GM12878 (cell line): ENCODE data around the gene LRRC53. TPM values are rescaled to one million over a fixed set of nuclear protein-coding genes. Genes with fewer than 3 reads are reported as not detected.

ENCODE experiments used
- ATAC-seq: fragments of 200-7000 bp; cut with Tn5 transposase; 3 replicates; pipeline ENCODE4 v1.9.1; 2020; ENCODE audit warnings: mild to moderate bottlenecking, moderate library complexity
- BruUV-seq: library from RNA; stranded (reverse); fragments of 400-500 nt; replicated peaks from 2 replicates; lab custom pipeline; 2021; lab: Mats Ljungman, UMichigan
- CTCF ChIA-PET: fragments of 300-600 bp; sonication (Branson Sonifier 250); formaldehyde crosslinking; extraction: SDS; loops from one replicate; lab custom pipeline; 2021; ENCODE audit warnings: inconsistent platforms; lab: Yijun Ruan, JAX
- POLR2A ChIA-PET: fragments of 350-600 bp; formaldehyde crosslinking; extraction: SDS; loops from one replicate; lab custom pipeline; 2021; ENCODE audit warnings: inconsistent platforms; lab: Charles Lee
- RAD21 ChIA-PET: fragments of 300-600 bp; sonication (Branson Sonifier 250); formaldehyde crosslinking; loops from one replicate; lab custom pipeline; 2023; ENCODE audit warnings: antibody characterized with exemption; ENCODE audit not compliant: unreplicated experiment; lab: Charles Lee
- SMC1A ChIA-PET: fragments of 300-600 bp; sonication (Branson Sonifier 250); formaldehyde crosslinking; loops from one replicate; lab custom pipeline; 2023; ENCODE audit not compliant: unreplicated experiment, uncharacterized antibody; lab: Charles Lee
- DNase-seq: peaks from one replicate; pipeline ENCODE4 v3.0.0-alpha.2; 2011; ENCODE audit warnings: low read depth, low spot score
- FAIRE-seq: peaks from 3 replicates; lab custom pipeline; 2011; peaks lifted over from hg19 to GRCh38; lab: Jason Lieb, UNC
- H2AFZ ChIP-seq: 2 replicates; pipeline ENCODE4 v1.6.0; 2011; ENCODE audit warnings: low read depth, low read length, control low read depth; ENCODE audit not compliant: control insufficient read depth
- H3K27ac ChIP-seq: 2 replicates; pipeline ENCODE4 v1.5.1; 2011; ENCODE audit warnings: control low read depth; ENCODE audit not compliant: control insufficient read depth, insufficient read depth
- H3K27me3 ChIP-seq, 2 experiments: replicated peaks in 1 of 2; 2 replicates each; pipeline versions ENCODE4 v1.6.0 to v1.6.1; 2011; ENCODE audit warnings: low read length in 1 of 2; ENCODE audit not compliant: control insufficient read depth in 2 of 2, insufficient read depth in 2 of 2
- H3K36me3 ChIP-seq, 2 experiments: 2 replicates each; pipeline ENCODE4 v1.5.1; 2011; ENCODE audit warnings: low read length in 1 of 2; ENCODE audit not compliant: control insufficient read depth in 2 of 2, insufficient read depth in 2 of 2
- H3K4me1 ChIP-seq: 2 replicates; pipeline ENCODE4 v1.6.1; 2011; ENCODE audit warnings: mild to moderate bottlenecking, low read length, moderate library complexity, mixed read lengths; ENCODE audit not compliant: control insufficient read depth, insufficient read depth
- H3K4me2 ChIP-seq: 2 replicates; pipeline ENCODE4 v1.6.0; 2011; ENCODE audit warnings: control low read depth; ENCODE audit not compliant: control insufficient read depth, insufficient read depth
- H3K4me3 ChIP-seq: fragments of 200-600 bp; sonication (generic); 2 replicates; pipeline ENCODE4 v1.5.1; 2016
- H3K79me2 ChIP-seq: 2 replicates; pipeline ENCODE4 v1.6.0; 2011; ENCODE audit warnings: low read length; ENCODE audit not compliant: control insufficient read depth, insufficient read depth
- H3K9ac ChIP-seq: 2 replicates; pipeline ENCODE4 v1.8.0; 2011; ENCODE audit warnings: low read length, control low read depth, mixed read lengths; ENCODE audit not compliant: control insufficient read depth, insufficient read depth
- H3K9me3 ChIP-seq: replicated peaks from 3 replicates; pipeline ENCODE4 v1.5.1; 2011; ENCODE audit warnings: mild to moderate bottlenecking, low read length; ENCODE audit not compliant: control insufficient read depth, insufficient read depth
- H4K20me1 ChIP-seq: 2 replicates; pipeline ENCODE4 v1.6.0; 2011; ENCODE audit not compliant: control insufficient read depth, insufficient read depth
- BRCA1 ChIP-seq: IDR thresholded peaks from 2 replicates; pipeline ENCODE4 v1.6.1; 2011; ENCODE audit warnings: low read depth, low read length, improper control_type of control experiment
- CBFB ChIP-seq: IDR thresholded peaks from 2 replicates; pipeline ENCODE4 v1.6.1; 2016; ENCODE audit warnings: antibody characterized with exemption, low read depth
- CBX5 ChIP-seq: sonication (generic); IDR thresholded peaks from 2 replicates; pipeline ENCODE4 v1.6.1; 2016; ENCODE audit warnings: low read depth, moderate library complexity, mild to moderate bottlenecking, inconsistent platforms
- FOXK2 ChIP-seq: fragments of 450-650 bp; IDR thresholded peaks from 2 replicates; pipeline ENCODE4 v1.6.1; 2017; ENCODE audit warnings: mild to moderate bottlenecking, moderate library complexity
- HDAC6 ChIP-seq: fragments of 200-600 bp; sonication (generic); IDR thresholded peaks from one replicate; pipeline ENCODE4 v1.8.0; 2017; ENCODE audit warnings: antibody characterized with exemption; ENCODE audit not compliant: unreplicated experiment
- JUNB ChIP-seq: IDR thresholded peaks from 2 replicates; pipeline ENCODE4 v1.6.1; 2016; ENCODE audit warnings: antibody characterized with exemption, mild to moderate bottlenecking
- MXI1 ChIP-seq: fragments of 150-350 bp; IDR thresholded peaks from 2 replicates; pipeline ENCODE4 v1.6.1; 2011; ENCODE audit warnings: low read depth, mild to moderate bottlenecking, inconsistent platforms, low read length, improper control_type of control experiment
- NFYB ChIP-seq: IDR thresholded peaks from 2 replicates; pipeline ENCODE4 v1.6.1; 2011; ENCODE audit warnings: low read depth, mild to moderate bottlenecking, low read length, improper control_type of control experiment, moderate library complexity; ENCODE audit not compliant: insufficient read depth
- RB1 ChIP-seq: fragments of 450-650 bp; formaldehyde crosslinking; IDR thresholded peaks from 2 replicates; pipeline ENCODE4 v1.6.1; 2017; ENCODE audit warnings: mild to moderate bottlenecking, borderline replicate concordance
- SMC3 ChIP-seq: IDR thresholded peaks from 2 replicates; pipeline ENCODE4 v1.6.1; 2011; ENCODE audit warnings: low read length, improper control_type of control experiment, borderline replicate concordance
- SP1 ChIP-seq: IDR thresholded peaks from one replicate; pipeline ENCODE4 v1.6.1; 2011; ENCODE audit warnings: low read depth, low read length
- TARDBP ChIP-seq: IDR thresholded peaks from 2 replicates; pipeline ENCODE4 v1.6.1; 2016; ENCODE audit warnings: borderline replicate concordance
- ZBED1 ChIP-seq: IDR thresholded peaks from 2 replicates; pipeline ENCODE4 v1.6.1; 2016; ENCODE audit warnings: borderline replicate concordance
- WGBS: methylation state at CpG from one replicate; pipeline ENCODE4 v1.1.6; 2016; ENCODE audit warnings: low lambda C conversion rate; ENCODE audit not compliant: insufficient replicate concordance, insufficient coverage; ENCODE audit errors: missing lambda C conversion rate; 5-methylcytosine and 5-hydroxymethylcytosine counted together
- in situ Hi-C: fragments of 300-500 bp; cut with MboI; formaldehyde crosslinking; loops from 9 replicates; pipeline ENCODE4 v1.14.3; 2018; ENCODE audit warnings: mixed read lengths
- intact Hi-C: fragments of 100-400 bp; cut with micrococcal nuclease; formaldehyde crosslinking; loops from one replicate; pipeline ENCODE4 v1.14.2; 2022; ENCODE audit not compliant: unreplicated experiment
- polyA plus RNA-seq, 11 experiments: library from polyadenylated mRNA; depleted of rRNA in 4 of 11; unstranded in 6 of 11; stranded (reverse) in 5 of 11; fragments of >200 nt; fragmentation: Nextera tagmentation in 4 of 11; fragmentation: Illumina TruSeq in 1 of 11; extraction: Ambion mirVana in 4 of 11; extraction: Trizol in 1 of 11; gene quantifications; 1 replicate in 1 of 11; 2 replicates in 10 of 11; pipeline versions ENCODE4 v1.2.1 to v1.2.3, GENCODE V29; 2011 to 2016; ENCODE audit warnings: inconsistent platforms in 2 of 11, missing spikeins in 2 of 11, low read depth in 1 of 11
- total RNA-seq, 4 experiments: library from RNA; depleted of rRNA in 3 of 4; stranded (reverse); fragments of >200 nt in 3 of 4; fragmentation: Illumina TruSeq in 1 of 4; extraction: Trizol in 1 of 4; gene quantifications; 2 replicates each; pipeline versions ENCODE4 v1.2.1 to v1.2.3, GENCODE V29; 2013 to 2021
- TF ChIP-seq, protein P1 (sequence below): IDR thresholded peaks from 2 replicates; pipeline ENCODE4 v1.6.1; 2012; ENCODE audit warnings: low read depth, low read length, improper control_type of control experiment
- TF ChIP-seq, protein P2 (sequence below): fragments of 450-650 bp; formaldehyde crosslinking; IDR thresholded peaks from 2 replicates; pipeline ENCODE4 v1.5.0; 2022; ENCODE audit warnings: mild to moderate bottlenecking, missing genetic modification characterization
- TF ChIP-seq, protein P3 (sequence below): fragments of 450-650 bp; conservative IDR thresholded peaks from 2 replicates; pipeline ENCODE4 v1.6.1; 2017; ENCODE audit warnings: mild to moderate bottlenecking, moderate library complexity
- TF ChIP-seq, protein P4 (sequence below): fragments of 450-650 bp; IDR thresholded peaks from 2 replicates; pipeline ENCODE4 v1.6.1; 2017; ENCODE audit warnings: antibody characterized with exemption, mild to moderate bottlenecking, moderate library complexity

LRRC53 gene
- total and polyA plus RNA-seq, 10 of the 15 experiments (the other 5 are each of a cell fraction or from before 2014, with no cell fraction given) = not detected

DNA sequence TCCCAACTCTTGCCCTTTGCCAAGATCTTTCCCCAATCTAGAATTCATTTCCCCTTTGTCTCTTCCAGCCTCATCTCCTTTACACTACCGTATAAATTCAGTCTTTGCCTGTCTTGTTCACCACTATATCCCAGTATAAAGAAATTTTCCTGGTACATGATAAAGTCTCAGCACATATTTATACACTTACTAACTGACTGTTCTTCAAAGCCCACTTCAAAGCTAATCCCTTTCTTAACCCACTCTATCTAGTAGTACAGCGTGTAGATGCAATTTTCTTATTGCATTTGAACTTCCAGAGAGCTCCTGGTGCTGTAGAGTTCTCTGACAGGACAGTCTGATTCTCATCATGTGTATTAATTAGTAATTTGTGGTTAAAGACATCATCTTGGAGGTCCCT, 78.1 kb downstream of the LRRC53 start:
- ChIA-PET SMC1A (interaction anchor here (1.1 kb wide), 1 partner anchor 33 kb away, joined by 3 read pairs; no protein-coding TSS in a partner anchor), RAD21 (no interaction called here), CTCF (no interaction called here), POLR2A (no interaction called here)
- ATAC-seq = no peak
- no peak overlapping the region for H3K4me3 ChIP-seq
- no peaks in the 10 kb centered on the region for H3K4me1 ChIP-seq
- H3K9ac ChIP-seq = no peak overlapping the region
- no peak for FAIRE-seq
- H3K9me3 ChIP-seq = no peaks in the 10 kb centered on the region
- no peak for DNase-seq
- H3K27ac ChIP-seq = no peak overlapping the region
- no peak overlapping the region for H3K4me2 ChIP-seq
- H2AFZ ChIP-seq = no peak overlapping the region
- 0% methylated on average over 2 of the region's 2 CpGs for WGBS
- no peaks in the 10 kb centered on the region for H3K27me3 ChIP-seq
- in situ Hi-C loops (no loop called here), intact Hi-C loops (no loop called here)
- H4K20me1 ChIP-seq = no peaks in the 10 kb centered on the region
- no TSS peak for BruUV-seq
- no peaks in the 10 kb centered on the region for H3K79me2 ChIP-seq
- TF ChIP-seq, protein P1, sequence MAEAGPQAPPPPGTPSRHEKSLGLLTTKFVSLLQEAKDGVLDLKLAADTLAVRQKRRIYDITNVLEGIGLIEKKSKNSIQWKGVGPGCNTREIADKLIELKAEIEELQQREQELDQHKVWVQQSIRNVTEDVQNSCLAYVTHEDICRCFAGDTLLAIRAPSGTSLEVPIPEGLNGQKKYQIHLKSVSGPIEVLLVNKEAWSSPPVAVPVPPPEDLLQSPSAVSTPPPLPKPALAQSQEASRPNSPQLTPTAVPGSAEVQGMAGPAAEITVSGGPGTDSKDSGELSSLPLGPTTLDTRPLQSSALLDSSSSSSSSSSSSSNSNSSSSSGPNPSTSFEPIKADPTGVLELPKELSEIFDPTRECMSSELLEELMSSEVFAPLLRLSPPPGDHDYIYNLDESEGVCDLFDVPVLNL = no peak
- no peak for TF ChIP-seq SP1
- TF ChIP-seq, protein P2, sequence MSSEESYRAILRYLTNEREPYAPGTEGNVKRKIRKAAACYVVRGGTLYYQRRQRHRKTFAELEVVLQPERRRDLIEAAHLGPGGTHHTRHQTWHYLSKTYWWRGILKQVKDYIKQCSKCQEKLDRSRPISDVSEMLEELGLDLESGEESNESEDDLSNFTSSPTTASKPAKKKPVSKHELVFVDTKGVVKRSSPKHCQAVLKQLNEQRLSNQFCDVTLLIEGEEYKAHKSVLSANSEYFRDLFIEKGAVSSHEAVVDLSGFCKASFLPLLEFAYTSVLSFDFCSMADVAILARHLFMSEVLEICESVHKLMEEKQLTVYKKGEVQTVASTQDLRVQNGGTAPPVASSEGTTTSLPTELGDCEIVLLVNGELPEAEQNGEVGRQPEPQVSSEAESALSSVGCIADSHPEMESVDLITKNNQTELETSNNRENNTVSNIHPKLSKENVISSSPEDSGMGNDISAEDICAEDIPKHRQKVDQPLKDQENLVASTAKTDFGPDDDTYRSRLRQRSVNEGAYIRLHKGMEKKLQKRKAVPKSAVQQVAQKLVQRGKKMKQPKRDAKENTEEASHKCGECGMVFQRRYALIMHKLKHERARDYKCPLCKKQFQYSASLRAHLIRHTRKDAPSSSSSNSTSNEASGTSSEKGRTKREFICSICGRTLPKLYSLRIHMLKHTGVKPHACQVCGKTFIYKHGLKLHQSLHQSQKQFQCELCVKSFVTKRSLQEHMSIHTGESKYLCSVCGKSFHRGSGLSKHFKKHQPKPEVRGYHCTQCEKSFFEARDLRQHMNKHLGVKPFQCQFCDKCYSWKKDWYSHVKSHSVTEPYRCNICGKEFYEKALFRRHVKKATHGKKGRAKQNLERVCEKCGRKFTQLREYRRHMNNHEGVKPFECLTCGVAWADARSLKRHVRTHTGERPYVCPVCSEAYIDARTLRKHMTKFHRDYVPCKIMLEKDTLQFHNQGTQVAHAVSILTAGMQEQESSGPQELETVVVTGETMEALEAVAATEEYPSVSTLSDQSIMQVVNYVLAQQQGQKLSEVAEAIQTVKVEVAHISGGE = no peak
- no peak for TF ChIP-seq FOXK2
- TF ChIP-seq CBX5 = no peak
- no peak for TF ChIP-seq HDAC6
- TF ChIP-seq RB1 = no peak
- no peak for TF ChIP-seq ZBED1
- TF ChIP-seq, protein P3, sequence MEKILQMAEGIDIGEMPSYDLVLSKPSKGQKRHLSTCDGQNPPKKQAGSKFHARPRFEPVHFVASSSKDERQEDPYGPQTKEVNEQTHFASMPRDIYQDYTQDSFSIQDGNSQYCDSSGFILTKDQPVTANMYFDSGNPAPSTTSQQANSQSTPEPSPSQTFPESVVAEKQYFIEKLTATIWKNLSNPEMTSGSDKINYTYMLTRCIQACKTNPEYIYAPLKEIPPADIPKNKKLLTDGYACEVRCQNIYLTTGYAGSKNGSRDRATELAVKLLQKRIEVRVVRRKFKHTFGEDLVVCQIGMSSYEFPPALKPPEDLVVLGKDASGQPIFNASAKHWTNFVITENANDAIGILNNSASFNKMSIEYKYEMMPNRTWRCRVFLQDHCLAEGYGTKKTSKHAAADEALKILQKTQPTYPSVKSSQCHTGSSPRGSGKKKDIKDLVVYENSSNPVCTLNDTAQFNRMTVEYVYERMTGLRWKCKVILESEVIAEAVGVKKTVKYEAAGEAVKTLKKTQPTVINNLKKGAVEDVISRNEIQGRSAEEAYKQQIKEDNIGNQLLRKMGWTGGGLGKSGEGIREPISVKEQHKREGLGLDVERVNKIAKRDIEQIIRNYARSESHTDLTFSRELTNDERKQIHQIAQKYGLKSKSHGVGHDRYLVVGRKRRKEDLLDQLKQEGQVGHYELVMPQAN = no peak
- TF ChIP-seq, protein P4, sequence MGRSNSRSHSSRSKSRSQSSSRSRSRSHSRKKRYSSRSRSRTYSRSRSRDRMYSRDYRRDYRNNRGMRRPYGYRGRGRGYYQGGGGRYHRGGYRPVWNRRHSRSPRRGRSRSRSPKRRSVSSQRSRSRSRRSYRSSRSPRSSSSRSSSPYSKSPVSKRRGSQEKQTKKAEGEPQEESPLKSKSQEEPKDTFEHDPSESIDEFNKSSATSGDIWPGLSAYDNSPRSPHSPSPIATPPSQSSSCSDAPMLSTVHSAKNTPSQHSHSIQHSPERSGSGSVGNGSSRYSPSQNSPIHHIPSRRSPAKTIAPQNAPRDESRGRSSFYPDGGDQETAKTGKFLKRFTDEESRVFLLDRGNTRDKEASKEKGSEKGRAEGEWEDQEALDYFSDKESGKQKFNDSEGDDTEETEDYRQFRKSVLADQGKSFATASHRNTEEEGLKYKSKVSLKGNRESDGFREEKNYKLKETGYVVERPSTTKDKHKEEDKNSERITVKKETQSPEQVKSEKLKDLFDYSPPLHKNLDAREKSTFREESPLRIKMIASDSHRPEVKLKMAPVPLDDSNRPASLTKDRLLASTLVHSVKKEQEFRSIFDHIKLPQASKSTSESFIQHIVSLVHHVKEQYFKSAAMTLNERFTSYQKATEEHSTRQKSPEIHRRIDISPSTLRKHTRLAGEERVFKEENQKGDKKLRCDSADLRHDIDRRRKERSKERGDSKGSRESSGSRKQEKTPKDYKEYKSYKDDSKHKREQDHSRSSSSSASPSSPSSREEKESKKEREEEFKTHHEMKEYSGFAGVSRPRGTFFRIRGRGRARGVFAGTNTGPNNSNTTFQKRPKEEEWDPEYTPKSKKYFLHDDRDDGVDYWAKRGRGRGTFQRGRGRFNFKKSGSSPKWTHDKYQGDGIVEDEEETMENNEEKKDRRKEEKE = no peak
- TF ChIP-seq NFYB = no peak
- TF ChIP-seq SMC3 = no peak
- TF ChIP-seq JUNB = no peak
- TF ChIP-seq BRCA1 = no peak
- TF ChIP-seq CBFB = no peak
- TF ChIP-seq MXI1 = no peak
- no peak for TF ChIP-seq TARDBP
- H3K36me3 ChIP-seq = no peaks in the 10 kb centered on the region
